DOHH2 (cell line): ENCODE measurements around the gene DHRS7C.

Experiments
- H3F3A ChIP-seq: fragments of 200-600 bp; sonication (generic), shearing (Covaris generic); 2 replicates; pipeline ENCODE4 v1.6.0; 2016; ENCODE audit warnings: antibody characterized with exemption, mild to moderate bottlenecking; ENCODE audit not compliant: control insufficient read depth, insufficient read depth
- H3K27ac ChIP-seq: fragments of 200-600 bp; sonication (generic); 2 replicates; pipeline ENCODE4 v1.5.1; 2014; ENCODE audit warnings: low read depth, mild to moderate bottlenecking, low read length, moderate library complexity
- H3K27me3 ChIP-seq: fragments of 200-600 bp; sonication (generic); 2 replicates; pipeline ENCODE4 v1.6.1; 2014; ENCODE audit warnings: mild to moderate bottlenecking, low read length, mixed read lengths; ENCODE audit not compliant: control insufficient read depth
- H3K36me3 ChIP-seq: fragments of 200-600 bp; sonication (generic); 2 replicates; pipeline ENCODE4 v1.6.1; 2014; ENCODE audit warnings: mild to moderate bottlenecking, low read length, moderate library complexity, mixed read lengths; ENCODE audit not compliant: control insufficient read depth
- H3K4me1 ChIP-seq: fragments of 200-600 bp; sonication (generic); 2 replicates; pipeline ENCODE4 v1.6.1; 2014; ENCODE audit warnings: mild to moderate bottlenecking, low read length, mixed read lengths; ENCODE audit not compliant: control insufficient read depth
- H3K4me2 ChIP-seq: fragments of 200-600 bp; sonication (generic); 2 replicates; pipeline ENCODE4 v1.6.0; 2014; ENCODE audit warnings: mild to moderate bottlenecking, low read length, moderate library complexity
- H3K4me3 ChIP-seq: fragments of 200-600 bp; sonication (generic); 2 replicates; pipeline ENCODE4 v1.5.1; 2014; ENCODE audit warnings: mild to moderate bottlenecking, low read length, mixed read lengths
- H3K79me2 ChIP-seq: fragments of 200-600 bp; sonication (generic); 2 replicates; pipeline ENCODE4 v1.6.1; 2014; ENCODE audit warnings: mild to moderate bottlenecking, low read length, mixed read lengths; ENCODE audit not compliant: control insufficient read depth
- H3K9me2 ChIP-seq: fragments of 200-600 bp; sonication (generic); replicated peaks from 2 replicates; pipeline ENCODE4 v1.6.1; 2014; ENCODE audit warnings: mild to moderate bottlenecking, low read length, mixed read lengths; ENCODE audit not compliant: control insufficient read depth
- H3K9me3 ChIP-seq: fragments of 200-600 bp; sonication (generic); 2 replicates; pipeline ENCODE4 v1.6.1; 2014; ENCODE audit warnings: antibody characterized with exemption, low read length, mixed read lengths; ENCODE audit not compliant: control insufficient read depth, insufficient read depth
- H4K20me1 ChIP-seq: fragments of 200-600 bp; sonication (generic); 2 replicates; pipeline ENCODE4 v1.6.0; 2014; ENCODE audit warnings: low read depth, mild to moderate bottlenecking, antibody characterized with exemption, low read length, moderate library complexity; ENCODE audit not compliant: control insufficient read depth, insufficient read depth
- CTCF ChIP-seq: fragments of 200-600 bp; sonication (generic); IDR thresholded peaks from one replicate; pipeline ENCODE4 v1.5.1; 2014; ENCODE audit warnings: antibody characterized with exemption, mild to moderate bottlenecking, low read depth, low read length; ENCODE audit not compliant: poor library complexity, severe bottlenecking
- EZH2phosphoT487 ChIP-seq: fragments of 200-600 bp; sonication (generic); IDR thresholded peaks from 2 replicates; pipeline ENCODE4 v1.6.1; 2017; ENCODE audit warnings: borderline replicate concordance, mild to moderate bottlenecking, antibody characterized with exemption, low read length, moderate library complexity, mixed read lengths

DHRS7C gene

GRCh38 chr17:9728005-9728404 lies 63.4 kb downstream of the DHRS7C start:
- H3K4me2 ChIP-seq, result no peak overlapping the region
- no peaks in the 10 kb centered on the region for H3K79me2 ChIP-seq
- peaks cover 6% of the 10 kb centered on the region; the same call in 1 of the 2 replicates for H3K27me3 ChIP-seq
- H3K36me3 ChIP-seq, result no peaks in the 10 kb centered on the region
- no peak overlapping the region for H3K27ac ChIP-seq
- no peak for TF ChIP-seq CTCF
- TF ChIP-seq EZH2phosphoT487, result no peak
- H3K4me1 ChIP-seq, result no peaks in the 10 kb centered on the region
- no peaks in the 10 kb centered on the region for H3K9me2 ChIP-seq
- no peak overlapping the region for H3K4me3 ChIP-seq
- no peaks in the 10 kb centered on the region for H4K20me1 ChIP-seq
- no peaks in the 10 kb centered on the region for H3F3A ChIP-seq
- no peaks in the 10 kb centered on the region for H3K9me3 ChIP-seq

GRCh38 chr17:9726291-9726690 lies 65.1 kb downstream of the DHRS7C start:
- Histone ChIP-seq H3K9me2 (no peaks in the 10 kb centered on the region), H3K4me3 (no peak overlapping the region), H3K27me3 (peaks cover 6% of the 10 kb centered on the region; the same call in 1 of the 2 replicates), H3K4me1 (no peaks in the 10 kb centered on the region), H3F3A (no peaks in the 10 kb centered on the region), H3K36me3 (no peaks in the 10 kb centered on the region), H3K79me2 (no peaks in the 10 kb centered on the region), H3K27ac (no peak overlapping the region), H3K9me3 (no peaks in the 10 kb centered on the region), H3K4me2 (no peak overlapping the region), H4K20me1 (no peaks in the 10 kb centered on the region)
- TF ChIP-seq EZH2phosphoT487, result no peak
- TF ChIP-seq CTCF, result no peak

- Histone ChIP-seq H3K4me3 (no peak overlapping the region), H3K4me1 (no peaks in the 10 kb centered on the region), H3K79me2 (no peaks in the 10 kb centered on the region), H3K27me3 (peaks cover 6% of the 10 kb centered on the region; the same call in 1 of the 2 replicates), H3F3A (no peaks in the 10 kb centered on the region), H3K4me2 (no peak overlapping the region), H3K36me3 (no peaks in the 10 kb centered on the region), H3K9me3 (no peaks in the 10 kb centered on the region), H3K9me2 (no peaks in the 10 kb centered on the region), H3K27ac (no peak overlapping the region), H4K20me1 (no peaks in the 10 kb centered on the region)
- TF ChIP-seq CTCF (no peak), EZH2phosphoT487 (no peak)
Observed at GRCh38 chr17:9725575-9725974, 65.8 kb downstream of the DHRS7C start.
